ENCODE results near the gene DCP2.
"Not testable (repeated sequence)": the region's sequence is repeated elsewhere in the genome, so short reads cannot be mapped to it uniquely, and the experiment has no call there.

The DCP2 gene

DNA sequence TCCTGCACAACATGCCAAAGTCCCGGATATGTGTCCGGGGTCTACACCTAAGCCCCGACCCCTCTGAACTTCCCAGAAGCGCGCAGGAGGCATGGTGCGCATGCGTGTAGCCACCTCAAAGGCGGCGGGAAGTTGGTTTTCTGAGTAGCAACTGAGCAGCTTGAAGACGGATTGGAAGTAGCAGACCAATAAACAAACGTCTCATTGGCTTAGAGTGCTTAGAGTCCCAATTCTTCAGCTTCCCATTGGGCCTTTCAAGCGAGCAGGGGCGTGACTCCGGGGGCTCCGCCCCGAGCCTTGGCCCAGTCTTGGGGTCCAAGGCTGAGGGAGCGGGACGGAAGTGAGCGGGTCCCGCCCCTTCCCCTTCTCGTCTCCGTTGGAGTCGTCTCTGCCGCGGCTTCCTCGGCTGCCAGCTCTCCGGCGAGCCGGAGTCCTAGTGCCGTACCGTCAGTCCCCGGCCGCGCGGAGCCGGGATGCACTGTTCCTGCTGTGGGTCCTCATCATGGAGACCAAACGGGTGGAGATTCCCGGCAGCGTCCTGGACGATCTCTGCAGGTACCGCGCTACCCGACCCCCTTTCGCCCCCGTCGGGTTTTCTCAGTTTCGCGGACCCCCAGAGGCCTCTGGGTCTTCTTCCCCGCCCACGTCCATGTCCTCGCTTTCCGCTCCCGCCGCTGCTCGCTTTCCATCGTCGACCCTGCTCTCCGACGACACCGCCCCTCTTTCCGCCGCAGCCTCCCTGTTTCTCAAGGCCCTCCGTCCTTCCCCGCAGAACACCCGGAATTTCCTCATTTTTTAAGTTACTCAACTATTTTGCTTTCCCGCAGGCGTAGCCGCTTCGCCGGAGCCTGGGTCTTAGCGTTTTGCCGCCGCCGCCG is at the start of gene DCP2:
TSS of gene DCP2 (plus strand) at position 367 of the 878 bp plus-strand sequence. CDS start at position 503, 136 bp downstream.
- peak; percentile 98 for DNase-seq

DNA sequence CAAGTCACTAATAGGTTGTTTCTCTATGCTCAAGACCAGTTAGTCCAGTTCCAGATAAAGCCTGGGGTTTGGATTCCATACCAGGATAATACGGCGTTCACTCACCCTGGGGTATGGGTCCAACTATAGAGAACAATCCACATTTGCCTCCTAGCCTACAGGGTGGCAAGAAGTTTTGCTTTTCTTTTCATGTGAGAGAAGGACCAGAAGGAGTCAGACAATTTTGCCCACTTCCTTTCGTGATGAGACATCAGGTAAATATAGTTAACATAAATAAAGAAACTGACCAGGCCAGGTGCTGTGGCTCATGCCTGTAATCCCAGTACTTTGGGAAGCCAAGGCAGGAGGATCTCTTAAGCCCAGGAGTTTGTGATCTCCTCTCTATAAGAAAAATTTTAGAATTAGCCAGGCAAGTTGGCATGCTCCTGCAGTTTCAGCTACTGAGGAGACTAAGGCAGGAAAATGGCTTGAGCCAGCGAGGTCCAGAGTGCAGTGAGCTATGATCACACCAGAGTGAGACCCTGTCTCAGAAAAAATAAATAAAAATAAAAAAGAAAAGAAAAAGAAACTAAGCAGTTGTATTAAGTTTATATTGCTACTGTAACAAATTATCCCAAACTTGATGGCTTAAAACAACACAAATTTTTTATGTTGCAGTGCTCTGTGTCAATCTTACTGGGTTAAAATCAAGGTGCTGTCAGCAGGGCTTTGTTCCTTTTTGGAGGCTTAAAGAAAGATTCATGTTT is 47.1 kb upstream of the DCP2 start:
- DNase-seq = no peak

DNA sequence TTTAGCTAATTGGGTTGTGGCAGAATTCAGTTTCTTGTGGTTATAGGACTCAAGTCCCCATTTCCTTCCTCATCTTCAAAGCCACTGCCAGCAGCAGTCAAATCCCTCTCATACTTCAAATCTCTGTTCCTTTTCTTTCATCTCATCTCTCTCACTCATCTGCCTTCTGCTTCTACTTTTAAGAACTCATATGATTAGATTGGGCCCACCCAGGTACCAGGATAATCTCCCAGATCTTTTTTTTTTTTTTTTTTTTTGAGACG is 46.6 kb upstream of the DCP2 start:
- peak; percentile 83 for DNase-seq

DNA sequence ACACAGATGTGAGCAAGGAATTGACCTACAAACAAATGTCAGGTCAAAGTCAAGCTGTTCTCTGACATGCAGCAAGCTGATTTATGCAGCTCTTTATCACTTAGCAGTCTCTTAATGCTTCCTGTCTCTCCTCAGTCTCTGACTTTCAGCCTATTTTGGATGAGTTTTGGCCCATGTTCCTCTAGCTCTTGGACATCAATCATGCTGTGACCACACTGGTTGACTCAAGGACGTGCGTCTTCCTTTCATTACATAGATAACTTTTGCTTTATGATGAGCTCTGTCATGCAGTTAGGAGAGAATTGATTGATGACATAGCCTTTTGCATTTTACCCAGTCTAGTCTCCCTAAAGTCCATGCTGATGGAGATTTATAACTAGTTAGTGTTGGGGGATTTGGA is 45.1 kb upstream of the DCP2 start:
- no peak for DNase-seq

DNA sequence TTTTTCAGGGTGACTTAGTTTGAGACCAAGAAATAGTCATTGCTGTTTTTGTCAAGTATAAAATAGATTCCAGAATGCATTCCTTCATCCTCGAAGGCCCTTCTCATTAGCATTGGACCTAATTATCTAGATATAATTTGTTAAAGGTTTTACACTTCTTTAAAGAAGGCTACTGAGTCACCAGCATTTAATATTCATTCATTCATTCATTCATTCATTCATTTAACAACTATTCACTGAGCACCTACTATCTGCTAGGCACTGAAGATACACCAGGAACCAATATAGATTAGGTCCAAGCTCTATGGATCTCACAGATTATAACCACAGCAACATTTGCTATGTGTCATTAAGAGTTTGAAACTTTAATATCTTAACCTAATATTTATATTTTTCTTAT is 43.5 kb upstream of the DCP2 start:
- DNase-seq = no peak

DNA sequence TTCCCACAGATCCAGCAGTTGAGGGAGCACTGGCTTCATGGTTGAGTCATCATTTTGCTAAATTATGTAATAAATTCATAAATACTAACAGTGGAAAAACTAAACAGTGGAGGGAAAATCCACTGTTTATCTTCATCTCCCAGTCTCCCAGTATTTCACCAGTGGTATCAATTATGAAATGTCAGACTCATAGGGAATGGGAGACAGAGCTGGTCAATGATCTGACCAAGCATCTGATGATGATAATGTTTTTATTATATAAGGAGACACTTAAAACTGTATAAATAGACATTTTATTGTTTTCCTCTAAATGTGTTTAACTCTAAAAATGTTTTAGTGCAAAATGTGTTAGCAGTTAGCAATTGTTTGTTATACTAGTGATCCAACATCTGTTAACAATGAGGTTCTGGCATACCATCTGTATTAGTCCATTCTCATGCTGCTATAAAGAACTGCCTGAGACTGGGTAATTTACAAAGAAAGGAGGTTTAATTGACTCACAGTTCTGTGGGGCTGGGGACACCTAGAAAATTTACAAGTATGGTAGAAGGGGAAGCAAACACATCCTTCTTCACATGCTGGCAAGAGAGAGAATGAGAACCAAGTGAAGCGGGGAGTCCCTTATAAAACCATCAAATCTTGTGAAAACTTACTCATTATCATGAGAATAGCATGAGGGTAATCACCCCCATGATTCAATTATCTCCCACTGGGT is 42.8 kb upstream of the DCP2 start:
- DNase-seq = no peak

DNA sequence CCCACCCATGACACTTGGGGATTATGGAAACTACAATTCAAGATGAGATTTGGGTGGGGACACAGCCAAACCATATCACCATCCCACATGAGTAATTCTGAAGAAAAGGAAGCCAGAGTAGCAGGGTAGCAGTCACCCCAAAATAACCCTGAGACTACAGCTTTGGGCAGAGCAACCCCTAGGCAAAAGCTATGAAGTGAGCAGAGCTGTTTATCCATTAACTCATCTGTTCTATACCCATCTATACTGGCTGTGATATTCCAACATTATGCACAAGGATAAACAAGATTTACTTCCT is 42.3 kb upstream of the DCP2 start:
- DNase-seq = no peak

DNA sequence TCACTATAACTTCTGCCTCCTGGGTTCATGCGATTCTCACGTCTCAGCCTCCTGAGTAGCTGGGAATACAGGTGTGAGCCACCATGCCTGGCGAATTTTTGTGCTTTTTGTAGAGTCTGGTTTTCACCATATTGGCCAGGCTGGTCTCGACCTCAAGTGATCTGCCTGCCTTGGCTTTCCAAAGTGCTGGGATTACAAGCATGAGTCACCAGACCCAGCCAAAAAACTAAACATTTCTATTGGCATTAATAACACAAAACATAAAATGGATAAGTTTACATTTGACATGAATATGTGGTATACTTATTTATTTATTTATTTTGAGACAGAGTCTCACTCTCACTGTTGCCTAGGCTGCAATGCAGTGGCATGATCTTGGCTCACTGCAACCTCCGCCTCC is 40.9 kb upstream of the DCP2 start:
- DNase-seq = no peak

DNA sequence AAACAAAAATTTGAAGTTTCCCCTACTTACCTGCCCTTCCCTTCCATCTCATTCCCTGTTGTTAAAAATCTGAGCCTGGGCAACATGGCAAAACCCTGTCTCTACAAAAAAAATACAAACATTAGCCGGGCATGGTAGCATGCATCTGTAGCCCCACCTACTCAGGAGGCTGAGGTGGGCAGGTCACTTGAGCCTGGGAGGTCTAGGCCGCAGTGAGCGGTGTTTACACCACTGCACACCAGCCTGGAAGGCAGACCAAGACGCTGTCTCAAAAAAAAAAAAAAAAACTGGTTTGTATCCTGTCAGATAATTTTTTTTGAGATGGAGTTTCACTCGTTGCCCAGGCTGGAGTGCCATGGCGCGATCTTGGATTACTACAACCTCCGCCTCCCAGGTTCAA is 38.3 kb upstream of the DCP2 start:
- DNase-seq = no peak

DNA sequence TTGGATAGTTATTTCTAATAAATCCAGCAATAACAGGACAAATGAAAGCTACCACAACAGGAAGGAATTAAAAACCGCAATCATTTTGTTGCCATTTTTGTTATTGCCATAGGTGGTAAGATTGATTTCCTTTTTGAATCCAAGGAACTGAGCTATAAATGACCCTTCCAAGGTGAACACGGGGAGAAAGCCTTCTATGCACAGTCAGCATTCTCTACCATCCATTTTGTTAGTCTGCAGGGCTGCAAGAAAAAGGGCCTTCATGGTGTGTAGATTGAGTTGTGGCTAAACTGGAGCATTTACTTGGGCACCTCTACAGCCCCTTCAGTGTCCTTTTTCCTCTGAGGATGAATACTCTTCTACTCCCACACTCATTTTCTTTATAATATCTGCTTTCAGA is 35.9 kb upstream of the DCP2 start:
- no peak for DNase-seq

DNA sequence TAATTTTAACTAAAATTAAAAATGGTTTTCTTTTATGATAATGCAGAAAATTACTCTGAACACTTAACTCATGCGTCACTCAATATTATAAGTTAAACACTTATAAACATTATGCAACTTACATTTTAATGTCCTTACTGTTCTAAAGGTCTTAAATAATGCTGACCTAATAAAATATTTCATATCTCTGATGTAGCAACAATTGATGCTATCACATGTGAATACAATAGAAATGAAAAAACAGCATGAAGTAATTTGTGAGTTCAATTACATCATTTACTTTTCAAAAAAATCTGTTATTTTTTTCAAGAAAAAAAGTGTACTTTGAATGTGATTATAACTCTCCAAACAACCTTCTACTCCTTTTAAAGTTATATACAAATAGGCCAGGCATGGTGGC is 28.1 kb upstream of the DCP2 start:
- DNase-seq = no peak

DNA sequence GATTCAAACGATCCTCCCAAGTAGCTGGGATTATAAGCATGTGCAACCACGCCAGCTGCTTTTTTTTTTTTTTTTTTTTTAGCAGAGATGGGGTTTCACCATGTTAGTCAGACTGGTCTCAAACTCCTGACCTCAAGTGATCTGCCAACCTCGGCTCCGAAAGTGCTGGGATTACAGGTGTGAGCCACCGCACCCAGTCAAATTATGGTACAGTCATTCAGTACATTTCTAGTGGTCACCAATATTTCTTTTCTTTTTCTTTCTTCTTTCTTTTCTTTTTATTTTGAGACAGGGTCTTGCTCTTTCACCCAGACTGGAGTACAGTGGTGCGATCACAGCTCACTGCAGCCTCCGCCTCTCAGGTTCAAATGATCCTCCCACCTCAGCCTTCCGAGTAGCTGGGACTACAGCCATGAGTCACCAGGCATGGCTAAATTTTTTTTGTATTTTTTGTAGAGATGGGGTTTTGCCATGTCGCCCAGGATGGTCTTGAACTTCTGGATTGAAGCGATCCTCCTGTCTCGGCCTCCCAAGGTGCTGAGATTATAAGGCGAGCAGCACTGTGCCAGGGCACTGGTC is 25.4 kb upstream of the DCP2 start:
- no peak for DNase-seq

DNA sequence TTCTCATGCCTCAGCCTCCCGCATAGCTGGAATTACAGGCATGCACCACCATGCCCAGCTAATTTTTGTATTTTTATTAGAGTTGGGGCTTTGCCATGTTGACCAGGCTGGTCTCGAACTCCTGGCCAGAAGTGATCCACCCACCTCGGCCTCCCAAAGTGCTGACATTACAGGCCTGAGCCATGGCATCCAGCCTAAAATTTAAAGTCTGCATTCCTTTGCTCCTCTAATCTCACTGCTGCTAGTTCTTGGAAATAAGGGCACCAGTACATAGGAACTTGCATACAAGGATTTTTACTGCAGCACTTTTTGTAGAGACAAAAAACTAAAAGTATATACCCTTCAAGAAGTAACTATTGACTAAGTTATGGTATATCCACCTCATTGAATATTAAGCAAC is 20.0 kb upstream of the DCP2 start:
- DNase-seq = no peak

DNA sequence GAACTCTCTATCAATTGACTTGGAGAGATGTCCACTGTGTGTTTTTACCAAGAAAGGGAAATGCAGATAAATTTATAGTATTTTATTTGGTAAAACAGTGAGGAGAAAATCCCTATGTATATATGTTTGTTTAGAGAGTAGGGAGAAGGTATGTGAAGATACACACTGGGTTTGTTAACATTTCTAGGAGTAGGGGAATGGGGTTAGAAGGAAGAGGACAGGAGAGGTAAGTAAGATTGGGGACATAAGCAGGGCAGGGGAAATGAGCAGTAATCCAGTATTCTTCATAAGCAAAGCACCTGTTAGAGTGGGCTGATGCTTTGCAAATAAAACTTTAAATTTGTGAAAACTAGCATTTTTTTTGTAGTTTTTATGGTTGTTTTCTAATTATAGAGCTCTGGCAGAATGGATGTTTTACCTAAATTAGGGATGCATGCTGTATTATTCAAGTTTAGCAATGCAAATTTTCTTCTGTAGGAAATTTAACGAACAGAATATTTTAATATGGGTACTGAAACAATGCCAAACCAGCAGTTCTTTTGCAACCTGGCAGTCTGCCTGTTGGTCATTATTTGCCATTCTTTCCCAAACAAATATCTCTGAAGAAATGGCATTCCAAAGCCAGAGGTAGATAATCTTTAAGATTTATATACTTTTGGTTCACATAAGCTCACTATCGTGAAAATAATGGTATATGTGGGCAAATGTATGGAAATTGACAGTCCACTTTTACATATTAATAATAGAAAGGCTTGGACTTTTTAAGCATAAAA is 19.4 kb upstream of the DCP2 start:
- no peak for DNase-seq

DNA sequence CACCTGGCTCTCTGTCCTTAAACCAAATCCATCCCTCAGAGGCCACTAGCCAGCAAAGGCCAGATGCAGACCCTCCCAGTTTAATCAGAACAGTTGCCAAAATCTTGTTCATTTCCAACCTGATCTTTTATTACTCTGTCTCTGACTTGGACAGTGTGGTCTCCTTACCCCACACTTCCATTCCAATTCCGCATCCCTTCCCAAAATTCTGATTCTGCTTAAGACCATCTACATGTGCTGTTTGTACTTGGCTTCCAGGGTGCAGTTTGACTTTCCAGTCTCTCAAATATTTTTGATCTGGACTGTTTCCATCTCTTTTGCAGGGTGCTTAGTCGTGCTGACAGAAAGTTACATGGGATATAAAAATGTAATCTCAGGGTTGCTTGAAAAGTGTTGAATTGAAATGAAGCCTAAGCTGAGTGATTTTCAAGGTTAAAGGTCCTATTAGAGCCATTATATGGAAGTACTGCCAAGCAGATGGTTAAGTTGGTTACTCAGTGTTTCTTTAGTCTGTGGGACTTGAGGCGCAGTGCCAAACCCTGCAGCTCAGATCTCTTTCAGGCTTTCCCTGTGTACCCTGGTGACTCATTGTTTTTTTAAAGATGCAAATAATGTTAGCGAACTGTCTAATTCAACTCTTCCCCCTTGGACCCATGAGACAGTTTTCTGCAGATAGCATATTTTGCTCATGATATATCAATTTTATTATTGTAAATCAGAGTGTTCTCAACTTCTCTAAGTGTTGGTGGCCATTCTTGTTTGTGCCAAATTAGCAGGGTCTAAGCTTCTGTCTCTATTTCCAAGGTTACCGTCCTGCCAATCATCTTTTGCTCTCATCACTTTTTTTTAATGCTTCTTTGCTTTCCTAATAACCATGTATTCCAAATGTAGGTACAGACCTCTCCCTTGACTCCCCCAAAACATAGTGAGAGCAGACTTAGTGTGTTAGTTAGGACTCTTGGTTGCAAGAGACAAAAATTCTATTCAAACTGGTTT is 18.2 kb upstream of the DCP2 start:
- no peak for DNase-seq

DNA sequence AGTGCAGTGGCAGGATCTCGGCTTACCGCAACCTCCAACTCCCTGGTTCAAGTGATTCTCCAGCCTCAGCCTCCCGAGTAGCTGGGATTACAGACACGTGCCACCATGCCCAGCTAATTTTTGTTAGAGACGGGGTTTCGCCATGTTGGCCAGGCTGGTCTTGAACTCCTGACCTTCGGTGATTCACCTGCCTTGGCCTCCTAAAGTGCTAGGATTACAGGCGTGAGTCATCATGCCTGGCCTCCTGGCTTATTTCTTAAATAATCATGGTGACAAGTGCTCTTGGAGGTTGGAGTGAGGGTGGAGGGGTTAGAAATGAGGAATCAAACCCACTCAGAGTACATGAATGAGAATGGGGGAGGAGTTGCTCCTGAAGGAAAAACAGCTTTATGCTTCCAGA is 16.7 kb upstream of the DCP2 start:
- DNase-seq = not testable (repeated sequence)

DNA sequence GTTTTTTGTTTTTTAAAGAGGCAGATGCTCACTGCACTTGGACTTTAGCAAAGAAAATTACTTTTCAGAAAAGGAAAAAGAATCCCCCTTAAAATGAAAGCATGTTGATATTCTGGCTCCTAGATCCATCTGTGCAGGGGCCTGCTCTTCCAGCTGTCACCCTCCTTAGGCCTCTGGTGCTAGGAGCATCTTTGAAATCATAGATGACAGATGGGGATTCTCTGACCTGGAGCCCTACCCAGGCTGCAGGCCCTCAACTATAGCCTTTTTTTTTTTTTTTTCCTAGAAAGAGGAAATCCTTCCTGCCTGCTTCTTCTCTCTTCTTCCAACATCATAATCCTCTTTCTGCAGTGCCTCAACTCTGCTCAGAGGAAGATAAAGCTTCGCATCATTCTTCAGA is 16.3 kb upstream of the DCP2 start:
- DNase-seq = no peak

DNA sequence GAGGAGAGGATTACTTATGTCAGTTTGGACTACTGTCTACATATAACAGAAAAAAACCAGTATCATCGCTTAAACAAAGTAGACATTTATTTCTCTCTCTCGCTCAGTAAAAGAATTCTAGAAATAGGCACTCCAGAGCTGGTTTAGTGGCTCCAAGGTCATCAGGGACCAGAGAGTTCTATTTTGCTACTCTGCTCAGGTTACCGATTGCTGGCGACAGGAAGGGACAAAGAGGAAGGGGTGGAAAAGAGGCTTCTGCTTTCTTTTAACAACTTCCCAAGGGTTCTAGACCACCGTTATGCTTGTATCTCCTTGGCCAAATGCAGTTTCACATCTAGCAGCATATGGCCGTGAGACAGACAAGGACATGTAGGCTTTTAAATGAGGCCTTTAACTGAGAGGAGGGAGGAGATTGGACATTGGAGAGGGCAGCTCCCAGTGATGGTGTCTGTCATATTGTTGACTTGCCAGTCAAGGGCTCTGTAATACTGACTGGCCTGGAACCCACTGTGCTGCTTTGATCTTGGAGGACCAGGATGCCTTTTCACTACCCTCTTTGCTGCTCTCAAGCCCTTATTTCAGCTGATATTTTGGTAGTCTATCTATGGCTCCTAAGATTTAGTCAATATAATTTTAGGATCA is 15.6 kb upstream of the DCP2 start:
- no peak for DNase-seq

DNA sequence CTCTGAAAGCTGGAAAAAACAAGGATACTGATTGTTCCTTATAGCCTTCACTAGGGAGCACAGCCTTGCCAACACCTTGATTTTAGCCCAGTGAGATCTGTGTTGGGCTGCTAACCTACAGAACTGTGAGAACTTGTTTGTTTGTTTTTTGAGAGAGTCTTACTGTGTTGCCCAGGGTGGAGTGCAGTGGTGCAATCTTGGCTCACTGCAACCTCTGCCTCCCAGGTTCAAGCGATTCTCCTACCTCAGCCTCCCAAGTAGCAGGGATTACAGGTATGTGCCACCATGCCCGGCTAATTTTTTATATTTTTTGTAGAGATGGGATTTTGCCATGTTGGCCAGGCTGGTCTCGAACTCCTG is 13.2 kb upstream of the DCP2 start:
- not testable (repeated sequence) for DNase-seq

DNA sequence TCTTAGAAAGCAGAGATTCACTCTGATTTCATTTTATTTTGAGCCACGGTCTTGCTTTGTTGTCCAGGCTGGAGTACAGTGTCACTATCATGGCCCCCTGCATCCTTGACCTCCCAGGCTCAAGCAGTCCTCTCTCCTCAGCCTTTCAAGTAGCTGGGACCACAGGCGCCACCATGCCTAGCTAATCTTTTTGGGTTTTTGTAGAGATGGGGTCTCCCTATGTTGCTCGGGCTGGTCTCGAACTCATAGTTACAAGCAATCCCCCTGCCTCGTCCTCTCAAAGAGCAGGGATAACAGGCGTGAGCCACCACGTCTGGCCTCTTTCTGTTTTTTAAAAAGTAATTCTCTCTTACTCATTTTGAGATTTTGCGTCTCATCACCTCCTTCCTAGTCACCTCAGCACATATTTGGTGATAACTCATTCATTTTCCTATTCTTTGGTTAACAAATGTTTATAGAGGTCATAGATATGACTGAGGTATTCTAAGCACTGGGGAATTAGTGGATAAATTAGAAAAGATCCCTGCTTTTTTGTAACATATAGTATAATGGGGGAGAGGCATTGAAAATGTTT is 10.8 kb upstream of the DCP2 start:
- no peak for DNase-seq

DNA sequence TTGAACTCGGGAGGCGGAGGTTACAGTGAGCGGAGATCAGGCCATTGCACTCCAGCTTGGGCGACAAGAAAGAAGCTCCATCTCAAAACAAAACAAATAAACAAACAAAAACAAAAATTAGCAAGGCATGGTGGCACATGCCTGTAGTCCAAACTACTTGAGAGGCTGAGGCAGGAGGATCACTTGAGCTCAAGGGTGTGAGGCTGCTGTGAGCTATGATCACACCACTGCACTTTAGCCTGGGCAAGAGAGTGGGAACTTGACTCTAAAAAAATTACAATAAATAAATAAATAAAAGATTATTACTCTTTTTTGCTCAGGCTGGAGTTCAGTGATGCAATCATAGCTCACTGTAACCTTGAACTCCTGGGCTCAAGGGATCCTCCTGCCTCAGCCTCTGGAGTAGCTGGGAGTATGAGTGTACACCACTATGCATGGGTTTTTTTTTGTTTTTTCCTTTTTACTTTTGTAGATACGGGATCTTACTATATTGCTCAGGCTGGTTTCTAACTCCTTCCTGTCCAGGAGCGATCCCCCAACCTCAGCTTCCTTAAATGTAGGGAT is 9.0 kb upstream of the DCP2 start:
- DNase-seq = no peak
